ENCODE data around the gene TIMP3.

DNA sequence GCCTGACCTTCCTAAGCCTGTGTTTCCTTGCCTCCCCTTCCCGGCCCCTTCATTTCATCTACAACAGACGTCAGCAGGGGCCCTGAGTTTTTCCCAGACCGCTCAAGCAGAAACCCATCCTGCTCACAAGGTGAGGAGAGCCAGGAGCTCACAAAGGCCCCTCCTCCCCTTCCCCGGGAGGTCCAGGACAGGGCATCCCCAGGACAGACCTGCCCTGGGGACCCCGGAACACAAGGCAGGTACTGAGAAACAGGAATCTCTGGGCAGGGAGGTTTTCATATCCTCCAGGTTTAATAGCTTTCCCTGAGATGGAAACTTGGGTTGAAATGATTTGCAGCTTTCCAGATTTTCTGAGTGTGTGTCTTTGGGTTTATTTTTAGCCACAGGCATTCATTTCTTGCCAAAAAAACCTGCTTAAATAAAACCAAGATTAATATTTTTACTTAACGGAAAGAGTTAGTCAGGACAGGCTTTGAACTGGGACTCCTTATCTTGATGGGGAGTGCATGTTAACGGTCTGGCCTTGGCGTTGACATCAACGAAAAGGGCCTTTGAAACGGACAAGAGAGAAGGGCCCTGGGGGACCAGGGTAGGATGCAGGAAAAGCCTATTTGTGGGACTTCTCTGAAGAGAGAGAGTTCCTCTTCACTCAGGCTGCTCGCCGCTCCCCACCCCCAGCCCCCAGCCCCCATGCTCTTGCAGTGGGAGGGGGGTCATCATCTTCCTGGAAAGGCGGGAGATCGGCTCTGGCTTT, 38.5 kb downstream of the TIMP3 start:
- TF ChIP-seq, protein P1, sequence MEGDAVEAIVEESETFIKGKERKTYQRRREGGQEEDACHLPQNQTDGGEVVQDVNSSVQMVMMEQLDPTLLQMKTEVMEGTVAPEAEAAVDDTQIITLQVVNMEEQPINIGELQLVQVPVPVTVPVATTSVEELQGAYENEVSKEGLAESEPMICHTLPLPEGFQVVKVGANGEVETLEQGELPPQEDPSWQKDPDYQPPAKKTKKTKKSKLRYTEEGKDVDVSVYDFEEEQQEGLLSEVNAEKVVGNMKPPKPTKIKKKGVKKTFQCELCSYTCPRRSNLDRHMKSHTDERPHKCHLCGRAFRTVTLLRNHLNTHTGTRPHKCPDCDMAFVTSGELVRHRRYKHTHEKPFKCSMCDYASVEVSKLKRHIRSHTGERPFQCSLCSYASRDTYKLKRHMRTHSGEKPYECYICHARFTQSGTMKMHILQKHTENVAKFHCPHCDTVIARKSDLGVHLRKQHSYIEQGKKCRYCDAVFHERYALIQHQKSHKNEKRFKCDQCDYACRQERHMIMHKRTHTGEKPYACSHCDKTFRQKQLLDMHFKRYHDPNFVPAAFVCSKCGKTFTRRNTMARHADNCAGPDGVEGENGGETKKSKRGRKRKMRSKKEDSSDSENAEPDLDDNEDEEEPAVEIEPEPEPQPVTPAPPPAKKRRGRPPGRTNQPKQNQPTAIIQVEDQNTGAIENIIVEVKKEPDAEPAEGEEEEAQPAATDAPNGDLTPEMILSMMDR (conservative IDR thresholded peaks at IDR 0.05; ENCODE audit: low read length), result no peak
- TF ChIP-seq EZH2phosphoT487 (IDR thresholded peaks at IDR 0.05; ENCODE audit: borderline replicate concordance), result no peak
